Endometrium (tissue), 2 donors: ENCODE data around the gene CRKL.
A peak's percentile ranks its signal among the peaks of the same experiment; 100 is the strongest.
"Not testable (repeated sequence)": the region's sequence is repeated elsewhere in the genome, so short reads cannot be mapped to it uniquely, and the experiment has no call there.

Experiments used
- FAIRE-seq: peaks from 2 replicates; lab custom pipeline; 2012; peaks lifted over from hg19 to GRCh38; lab: Jason Lieb, UNC
- donor health status: control.
- donor health status: control.

Gene CRKL

DNA sequence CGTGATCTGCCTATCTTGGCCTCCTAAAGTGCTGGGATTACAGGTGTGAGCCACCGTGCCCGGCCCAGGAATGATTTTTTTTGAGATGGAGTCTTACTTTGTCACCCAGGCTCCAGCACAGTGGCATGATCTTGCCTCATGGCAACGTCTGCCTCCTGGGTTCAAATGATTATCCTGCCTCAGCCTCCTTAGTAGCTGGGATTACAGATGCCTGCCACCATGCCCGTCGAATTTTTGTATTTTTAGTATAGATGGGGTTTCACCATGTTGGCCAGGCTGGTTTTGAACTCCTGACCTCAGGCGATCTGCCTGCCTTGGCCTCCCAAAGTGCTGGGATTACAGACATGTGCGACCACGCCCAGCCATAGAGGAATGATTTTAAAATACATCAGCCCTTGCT lies 17.8 kb downstream of the CRKL start:
- not testable (repeated sequence) for FAIRE-seq

DNA sequence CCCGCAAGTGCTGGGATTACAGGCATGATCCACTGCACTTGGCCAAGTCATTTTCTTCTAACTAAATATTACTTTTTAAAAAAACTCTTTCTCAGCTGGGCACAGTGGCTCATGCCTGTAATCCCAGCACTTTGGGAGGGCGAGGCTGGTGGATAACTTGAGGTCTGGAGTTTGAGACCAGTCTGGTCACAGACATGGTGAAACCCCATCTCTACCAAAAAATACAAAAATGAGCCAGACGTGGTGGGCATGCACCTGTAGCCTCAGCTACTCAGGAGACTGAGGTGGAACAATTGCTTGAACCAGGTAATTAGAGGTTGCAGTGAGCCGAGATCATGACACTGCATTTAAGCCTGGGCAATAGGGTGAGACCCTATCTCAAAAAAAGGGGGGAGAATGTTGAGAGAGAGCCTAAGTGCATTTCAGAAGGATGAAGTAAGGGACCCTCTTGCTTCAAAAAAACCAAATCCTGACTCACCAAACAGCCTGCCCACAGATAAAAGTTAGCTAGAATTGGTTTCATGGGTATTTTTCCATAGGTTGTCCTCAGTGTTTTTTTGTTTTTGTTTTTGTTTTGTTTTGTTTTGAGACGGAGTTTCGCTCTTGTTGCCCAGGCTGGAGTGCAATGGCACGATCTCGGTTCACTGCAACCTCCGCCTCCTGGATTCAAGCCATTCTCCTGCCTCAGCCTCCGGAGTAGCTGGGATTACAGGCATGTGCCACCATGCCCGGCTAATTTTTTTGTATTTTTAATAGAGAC lies 18.8 kb downstream of the CRKL start:
- not testable (repeated sequence) for FAIRE-seq

DNA sequence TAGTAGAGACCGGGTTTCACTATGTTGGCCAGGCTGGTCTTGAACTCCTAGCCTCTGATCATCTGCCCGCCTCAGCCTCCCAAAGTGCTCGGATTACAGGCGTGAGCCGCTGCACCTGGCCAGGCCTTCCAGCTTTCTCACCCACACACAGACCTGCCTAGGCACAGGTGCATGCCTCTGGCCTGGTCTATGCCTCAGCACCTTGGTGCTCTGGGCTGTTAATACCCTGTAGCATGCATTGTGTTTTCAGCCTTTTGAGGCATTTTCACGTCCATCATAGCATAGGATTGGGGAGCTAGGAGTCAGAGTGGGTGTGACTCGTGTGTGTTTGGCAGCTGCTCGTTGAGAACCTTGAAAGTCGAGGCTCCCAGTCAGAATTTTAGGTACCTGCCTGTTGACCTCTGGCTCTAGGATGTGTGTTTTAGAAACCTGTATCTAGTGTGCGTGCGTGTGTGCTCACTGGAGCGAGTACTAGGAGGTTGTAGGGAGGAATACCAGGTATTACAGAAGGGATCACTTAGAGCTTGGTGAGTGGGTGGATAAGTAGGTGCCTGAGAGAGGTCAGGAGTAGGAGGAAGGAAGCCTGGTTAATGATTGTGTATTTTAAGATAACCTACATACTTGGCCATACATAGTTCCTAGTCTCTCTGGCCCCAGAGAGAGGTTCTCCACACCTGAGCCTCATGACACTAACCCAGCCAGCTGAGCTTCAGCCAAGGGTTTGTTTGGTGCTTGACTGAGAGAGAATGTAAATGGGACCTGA lies 20.0 kb downstream of the CRKL start:
- FAIRE-seq, result no peak

DNA sequence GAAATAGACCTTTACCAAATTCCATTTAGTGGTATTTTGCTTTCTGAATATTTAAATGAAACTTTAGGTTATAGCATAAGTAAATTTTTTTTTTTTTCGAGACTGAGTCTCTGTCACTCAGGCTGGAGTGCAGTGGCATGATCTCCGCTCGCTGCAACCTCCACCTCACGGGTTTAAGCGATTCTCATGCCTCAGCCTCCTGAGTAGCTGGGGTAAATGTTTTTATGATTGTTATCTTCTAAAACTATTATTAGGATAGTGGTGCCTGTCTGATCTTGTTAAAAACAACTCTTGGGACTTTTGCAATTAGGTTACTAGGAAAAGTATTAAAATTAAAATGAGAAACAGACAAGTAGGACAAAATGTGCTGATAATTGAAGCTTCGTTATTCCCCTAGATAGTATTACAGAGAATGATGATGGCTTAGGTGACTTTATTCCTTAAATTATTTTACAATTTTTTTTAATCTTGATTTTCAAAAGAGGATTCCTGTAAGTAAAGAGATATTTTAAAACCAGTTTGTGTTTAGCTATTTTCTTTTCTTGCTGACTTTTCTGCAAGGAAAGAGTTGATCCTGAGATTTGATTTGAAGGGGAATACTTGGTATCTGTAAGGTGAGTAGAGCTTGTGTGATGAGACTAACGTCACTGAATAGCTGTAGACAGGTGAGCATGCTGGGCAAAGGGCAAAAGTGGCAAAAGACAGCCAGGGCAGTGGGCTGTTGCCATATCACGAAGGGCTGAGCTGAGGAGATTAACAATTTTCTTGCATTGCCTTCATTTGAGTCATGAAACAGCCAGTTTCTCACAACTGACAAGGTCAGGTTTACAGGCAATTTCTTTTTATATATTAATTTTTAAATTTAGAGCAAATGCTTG lies 20.8 kb downstream of the CRKL start:
- FAIRE-seq, result no peak

DNA sequence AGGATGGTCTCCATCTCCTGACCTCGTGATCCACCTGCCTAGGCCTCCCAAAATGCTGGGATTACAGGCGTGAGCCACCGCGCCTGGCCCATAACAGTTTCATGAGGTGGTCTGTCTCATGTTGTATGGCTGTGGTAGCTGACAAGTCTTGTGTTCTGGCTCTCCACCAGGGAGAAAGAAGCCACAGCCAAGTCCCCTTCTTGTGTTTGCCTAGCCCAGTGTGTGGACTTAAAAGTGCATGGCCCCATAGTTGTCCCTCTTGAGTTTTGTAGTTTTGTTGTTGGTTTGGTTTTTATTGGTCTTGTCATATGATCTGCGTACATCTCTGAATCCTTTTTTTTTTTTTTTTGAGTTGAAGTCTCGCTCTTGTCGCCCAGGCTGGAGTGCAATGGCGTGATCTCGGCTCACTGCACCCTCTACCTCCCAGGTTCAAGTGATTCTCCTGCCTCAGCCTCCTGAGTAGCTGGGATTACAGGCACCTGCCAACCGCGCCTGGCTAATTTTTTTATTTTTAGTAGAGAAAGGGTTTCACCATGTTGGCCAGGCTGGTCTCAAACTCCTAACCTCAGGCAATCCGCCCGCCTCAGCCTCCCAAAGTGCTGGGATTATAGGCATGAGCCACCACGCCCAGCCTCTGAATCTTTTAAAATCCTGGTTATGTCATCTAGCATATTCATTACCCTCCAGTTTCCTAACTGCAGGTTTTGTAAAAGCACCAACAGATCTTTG lies 22.4 kb downstream of the CRKL start:
- not testable (repeated sequence) for FAIRE-seq

DNA sequence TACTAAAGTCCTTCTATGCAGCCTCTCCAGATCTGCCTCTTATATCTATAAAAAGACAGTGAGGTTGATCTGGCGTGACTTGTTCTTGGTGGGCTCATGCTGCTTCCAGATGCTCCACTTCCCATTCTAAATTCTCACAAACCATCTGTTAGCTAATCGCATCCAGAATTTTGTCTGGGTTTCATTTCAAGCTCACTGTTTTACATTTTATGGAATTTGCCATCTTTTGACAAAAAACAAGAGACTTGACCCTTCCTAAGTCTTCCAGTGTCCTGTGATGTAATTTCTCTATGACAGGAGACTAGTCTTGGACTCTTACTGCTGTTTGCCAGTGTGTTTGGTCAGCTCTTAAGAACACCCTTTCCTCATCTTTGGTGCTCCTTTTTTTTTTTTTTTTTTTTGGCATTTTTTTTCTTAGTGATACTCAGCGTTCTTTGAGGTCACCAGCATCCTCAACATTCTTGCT lies 23.0 kb downstream of the CRKL start:
- peak; percentile 60 for FAIRE-seq

DNA sequence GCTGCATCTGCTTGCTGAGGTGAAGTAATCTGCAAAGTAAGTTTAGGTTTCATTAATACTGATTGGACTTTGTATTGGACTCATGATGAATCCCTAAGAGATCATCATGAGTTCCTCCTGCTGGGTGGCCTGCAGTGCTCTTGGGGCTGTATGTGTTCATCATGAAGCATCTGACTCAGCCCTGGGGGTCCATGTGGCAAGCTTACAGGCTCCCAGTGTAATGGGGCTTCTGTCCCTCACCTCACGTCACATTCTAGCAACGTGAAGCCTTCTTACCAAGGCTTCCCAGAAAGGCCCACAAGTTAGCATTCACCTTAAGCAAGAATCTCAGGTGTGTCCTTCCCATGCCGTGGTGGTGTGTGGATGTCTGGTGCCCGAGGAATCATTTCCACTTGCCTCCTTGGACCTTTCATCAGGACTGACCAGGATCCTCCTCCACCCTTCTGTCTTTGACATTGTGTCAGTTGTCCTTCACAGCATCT lies 23.7 kb downstream of the CRKL start:
- FAIRE-seq, result no peak

DNA sequence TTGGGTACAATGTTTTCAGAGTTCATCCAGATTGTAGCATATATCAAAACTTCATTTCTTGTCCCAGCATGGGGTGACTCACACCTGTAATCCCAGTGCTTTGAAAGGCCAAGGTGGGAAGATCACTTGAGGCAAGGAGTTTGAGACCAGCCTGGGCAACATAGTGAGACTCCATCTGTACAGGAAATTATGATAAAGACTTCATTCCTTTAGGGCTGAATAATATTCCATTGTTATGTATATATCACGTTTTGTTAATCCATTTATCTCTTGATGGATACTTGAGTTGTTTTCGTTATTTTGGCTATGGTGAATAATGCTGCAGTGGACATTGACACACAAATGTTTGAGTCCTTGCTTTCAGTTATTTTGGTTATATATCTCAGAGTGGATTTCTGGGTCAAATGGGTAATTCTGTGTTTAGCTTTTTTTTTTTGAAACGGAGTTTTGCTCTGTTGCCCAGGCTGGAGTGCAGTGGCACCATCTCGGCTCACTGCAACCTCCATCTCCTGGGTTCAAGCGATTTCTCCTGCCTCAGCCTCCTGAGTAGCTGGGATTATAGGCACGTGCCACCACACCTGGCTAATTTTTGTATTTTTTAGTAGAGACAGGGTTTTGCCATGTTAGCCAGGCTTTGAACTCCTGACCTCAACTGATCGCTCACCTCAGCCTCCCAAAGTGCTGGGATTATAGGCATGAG lies 25.1 kb downstream of the CRKL start:
- not testable (repeated sequence) for FAIRE-seq

DNA sequence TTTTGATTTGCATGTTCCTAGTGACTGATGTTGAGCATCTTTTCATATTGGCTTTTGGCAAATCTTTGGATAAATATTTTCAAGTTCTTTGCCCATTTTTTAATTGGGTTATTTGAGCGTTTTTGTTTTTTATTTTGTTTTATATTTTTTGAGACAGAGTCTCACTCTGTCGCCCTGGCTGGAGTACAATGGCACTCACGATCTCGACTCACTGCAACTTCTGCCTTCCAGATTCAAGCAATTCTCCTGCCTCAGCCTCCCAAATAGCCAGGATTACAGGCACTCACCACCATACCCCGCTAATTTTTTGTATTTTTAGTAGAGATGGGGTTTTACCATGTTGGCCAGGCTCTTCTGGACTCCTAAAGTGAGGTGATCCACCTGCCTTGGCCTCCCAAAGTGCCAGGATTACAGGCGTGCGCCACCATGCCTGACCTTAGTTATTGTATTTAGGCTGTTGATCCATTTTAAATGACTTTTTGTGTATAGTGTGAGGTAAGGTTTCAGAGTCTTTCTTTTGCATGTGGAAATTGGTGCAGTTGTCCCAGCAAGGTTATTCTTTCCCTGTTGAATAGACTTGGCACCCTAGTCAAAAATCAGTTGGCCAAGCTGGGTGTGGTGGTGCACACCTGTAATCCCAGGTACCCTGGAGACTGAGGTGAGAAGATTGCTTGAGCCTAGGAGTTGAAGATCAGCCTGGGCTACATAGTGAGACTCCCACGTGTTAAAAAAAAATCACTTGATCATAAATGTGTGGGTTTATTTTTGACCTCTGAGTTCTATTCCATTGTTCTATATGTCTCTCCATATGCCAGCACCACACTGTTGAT lies 26.1 kb downstream of the CRKL start:
- FAIRE-seq, result no peak

DNA sequence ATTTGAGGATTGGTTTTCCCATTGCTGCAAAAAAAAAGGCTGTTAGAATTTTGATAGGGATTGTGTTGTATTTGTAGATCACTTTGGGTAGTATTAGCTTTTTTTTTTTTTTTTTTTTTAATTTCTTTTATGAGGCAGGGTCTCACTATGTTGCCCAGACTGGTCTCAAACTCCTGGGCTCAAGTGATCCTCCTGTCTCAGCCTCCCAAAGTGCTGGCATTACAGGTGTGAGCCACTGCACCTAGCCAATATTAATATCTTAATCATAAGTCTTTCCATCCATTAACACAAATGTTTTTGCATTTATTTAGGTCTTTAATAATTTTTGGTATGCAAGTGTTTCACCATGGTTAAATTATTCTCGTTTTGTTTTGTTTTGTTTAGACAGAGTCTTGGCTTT lies 26.8 kb downstream of the CRKL start:
- no peak for FAIRE-seq

DNA sequence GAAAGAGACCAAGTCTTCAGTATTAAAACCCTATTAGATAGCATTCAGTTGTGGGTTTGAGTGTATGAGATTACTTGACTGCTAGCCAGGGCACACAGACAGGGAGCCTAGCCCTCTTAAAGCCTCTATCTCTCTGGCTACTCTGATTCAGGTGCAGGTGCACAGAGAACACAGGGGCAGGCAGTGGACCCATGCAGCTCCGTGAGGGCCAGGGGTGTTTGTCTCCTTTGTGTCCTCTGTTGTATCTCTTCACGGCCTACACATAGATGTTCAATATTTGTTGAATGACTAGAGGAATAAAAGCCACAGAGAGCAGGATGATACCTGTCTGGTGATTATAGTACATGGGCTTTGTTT lies 28.3 kb downstream of the CRKL start:
- FAIRE-seq, result no peak

DNA sequence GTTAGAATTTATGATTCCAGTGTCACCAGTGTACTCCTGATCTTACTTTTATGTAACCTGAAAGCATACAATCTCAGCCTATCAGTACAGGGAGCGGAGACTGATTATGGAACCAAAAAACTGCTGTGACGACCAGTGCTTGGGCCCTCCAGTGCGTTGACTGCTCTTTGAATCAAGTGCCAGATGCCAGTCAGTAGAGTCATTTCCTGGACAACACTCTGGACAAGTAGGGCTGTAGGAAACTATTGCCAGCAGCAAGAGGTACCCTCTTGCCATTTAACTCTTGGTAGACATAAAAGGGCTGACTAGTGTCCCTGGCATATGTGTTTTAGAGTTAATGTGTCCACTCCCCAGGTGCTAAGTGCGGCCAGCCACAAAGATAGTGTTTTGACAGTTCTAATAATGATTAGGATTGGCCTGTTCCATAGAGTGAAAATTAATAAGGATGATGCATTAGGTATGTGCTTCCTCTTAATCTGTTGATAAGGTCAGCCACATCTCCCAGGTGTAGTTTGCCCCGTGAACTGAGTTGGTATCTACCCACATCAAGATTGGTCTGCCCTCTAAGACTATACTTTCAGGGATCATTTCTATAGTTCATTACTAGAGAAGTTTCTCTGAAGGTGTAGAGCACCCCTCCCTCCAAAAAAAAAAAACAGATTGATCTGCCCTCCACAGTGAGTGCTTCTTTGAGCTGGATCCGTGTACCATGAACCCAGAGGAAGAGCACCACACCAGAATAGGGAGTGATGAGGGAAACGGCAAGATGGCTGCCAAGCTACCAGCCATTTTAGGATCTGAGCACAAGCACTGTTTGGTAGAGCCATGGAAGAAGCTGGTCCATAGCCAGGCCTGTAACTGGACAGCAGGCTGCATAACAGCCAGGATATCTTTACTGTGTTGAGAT lies 29.1 kb downstream of the CRKL start:
- no peak for FAIRE-seq

DNA sequence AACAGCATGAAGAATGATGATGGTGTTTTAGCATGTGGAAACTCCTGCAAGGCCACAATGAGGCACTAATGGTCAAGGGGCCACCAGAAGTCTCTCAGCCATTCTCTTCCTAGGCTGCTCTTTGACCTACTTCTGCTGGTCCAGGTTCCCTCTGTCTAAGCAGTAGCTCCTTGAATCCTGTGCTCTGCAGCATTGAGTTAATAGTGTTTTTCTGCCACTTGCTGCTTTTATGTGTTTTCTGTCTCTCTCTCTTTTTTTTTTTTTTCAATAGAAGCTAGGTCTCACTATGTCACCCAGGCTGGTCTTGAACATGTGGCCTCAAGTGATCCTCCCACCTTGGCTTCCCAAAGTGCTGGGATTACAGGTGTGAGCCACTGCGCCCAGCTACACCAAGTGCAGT lies 29.8 kb downstream of the CRKL start:
- no peak for FAIRE-seq

DNA sequence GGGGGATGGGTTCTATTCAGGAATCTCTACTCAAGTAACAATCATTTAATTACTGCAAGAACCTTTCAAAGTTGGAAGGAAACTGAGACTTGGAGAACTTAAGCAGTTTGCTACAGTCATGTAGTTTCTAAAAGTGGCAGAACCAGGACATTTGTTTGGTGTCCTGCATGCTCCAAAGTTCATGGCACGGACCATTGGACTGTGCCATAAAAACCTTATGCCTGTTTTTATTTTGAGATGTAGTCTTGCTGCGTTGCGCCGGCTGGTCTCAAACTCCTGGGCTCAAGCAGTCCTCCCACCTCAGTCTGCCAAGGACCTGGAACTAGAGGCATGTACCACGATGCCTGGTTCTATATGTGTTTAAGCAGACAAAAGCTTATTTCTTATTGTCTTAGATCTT lies 31.2 kb downstream of the CRKL start:
- no peak for FAIRE-seq

DNA sequence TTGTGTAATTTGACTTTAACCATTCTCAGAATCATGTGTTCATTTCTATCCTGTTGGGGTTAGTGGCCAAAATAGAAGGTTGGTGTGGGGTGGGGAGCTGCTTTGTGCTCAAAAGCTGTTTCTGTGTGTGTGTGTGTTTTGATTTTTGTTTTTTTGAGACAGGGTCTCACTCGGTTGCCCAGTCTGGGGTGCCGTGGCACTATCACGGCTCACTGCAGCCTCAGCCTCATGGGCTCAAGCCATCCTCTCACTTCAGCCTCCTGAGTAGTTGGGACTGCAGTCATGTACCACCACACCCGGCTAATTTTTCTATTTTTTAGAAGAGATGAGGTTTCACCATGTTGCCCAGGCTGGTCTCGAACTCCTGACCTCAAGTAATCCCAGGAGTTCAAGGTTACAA lies 31.8 kb downstream of the CRKL start:
- no peak for FAIRE-seq

DNA sequence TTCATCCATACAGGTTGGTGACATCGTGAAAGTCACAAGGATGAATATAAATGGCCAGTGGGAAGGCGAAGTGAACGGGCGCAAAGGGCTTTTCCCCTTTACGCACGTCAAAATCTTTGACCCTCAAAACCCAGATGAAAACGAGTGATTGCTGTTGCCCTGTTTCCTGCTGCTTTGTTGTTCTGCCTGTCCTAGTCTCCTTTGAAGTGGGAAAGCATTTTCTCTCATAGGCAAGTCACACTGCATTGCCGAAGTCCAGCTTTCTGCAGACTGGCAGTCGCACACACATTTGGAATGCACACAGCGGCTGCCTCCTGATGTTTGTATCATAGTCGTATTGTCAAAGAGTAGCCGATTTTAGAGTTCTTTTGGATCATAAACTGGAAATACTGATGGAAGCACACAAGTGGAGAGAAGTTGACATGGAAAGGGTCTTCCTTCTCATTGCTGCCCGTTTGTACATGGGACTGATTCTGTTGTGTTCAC lies 32.5 kb downstream of the CRKL start:
- no peak for FAIRE-seq

DNA sequence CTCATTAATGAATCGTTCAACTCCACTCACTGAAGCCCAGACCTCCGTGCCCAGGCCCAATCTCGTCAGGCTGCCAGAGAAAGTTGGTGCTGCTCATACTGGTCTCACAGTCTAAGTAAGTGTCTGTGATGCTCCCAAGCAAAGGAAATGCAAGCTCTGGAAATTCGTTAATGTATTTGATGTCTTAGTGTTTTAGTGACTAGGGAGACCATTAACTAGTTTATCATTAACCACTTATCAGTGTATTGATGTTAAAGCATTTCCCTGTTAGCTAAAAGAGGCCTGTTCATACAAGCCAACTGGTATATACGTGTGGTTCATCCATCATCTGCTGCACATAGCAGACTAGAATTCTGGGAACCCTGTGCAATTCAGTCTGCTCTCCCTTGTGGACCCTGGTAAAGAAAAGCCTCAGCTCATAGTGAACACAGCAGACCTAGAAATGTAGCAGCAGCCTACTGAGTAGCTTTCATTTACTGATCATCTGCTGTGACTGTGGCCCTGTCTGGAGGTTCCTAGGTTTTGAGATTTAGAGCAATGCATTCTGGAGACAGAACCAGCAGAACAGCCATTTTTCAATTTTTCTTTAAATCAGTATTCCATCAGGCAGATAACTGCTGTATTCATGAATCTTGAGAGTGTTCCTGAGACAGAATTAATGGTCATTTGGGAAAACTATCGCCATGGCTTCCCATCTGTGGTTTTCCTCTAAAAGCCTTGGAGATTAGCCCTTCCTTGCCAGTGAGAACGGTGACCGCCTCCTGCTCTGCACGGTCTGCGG lies 34.1 kb downstream of the CRKL start:
- FAIRE-seq, result no peak

DNA sequence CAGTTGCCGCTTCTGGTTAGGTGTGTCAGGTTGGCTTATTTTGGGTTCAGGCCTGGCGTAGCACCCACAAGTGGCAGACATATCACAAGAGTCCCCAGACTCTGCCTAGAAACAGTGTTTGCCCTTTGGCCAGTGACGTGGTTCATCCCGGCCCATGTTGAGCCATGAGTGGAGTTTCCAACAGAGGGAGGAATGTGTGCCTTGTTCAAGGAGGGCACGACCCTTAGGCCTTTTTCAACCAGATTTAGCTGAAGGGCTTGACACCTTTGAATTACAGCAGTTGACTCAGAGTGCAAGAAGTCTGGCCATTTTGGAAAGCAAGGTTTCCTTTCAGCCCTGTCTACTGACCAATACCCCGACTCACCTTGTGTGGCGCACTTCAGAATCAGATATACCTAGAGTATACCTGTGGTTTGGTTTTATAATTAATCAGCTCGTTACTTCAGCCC lies 34.7 kb downstream of the CRKL start:
- no peak for FAIRE-seq
